Measurements from ENCODE around the gene PBX1.

The PBX1 gene

DNA sequence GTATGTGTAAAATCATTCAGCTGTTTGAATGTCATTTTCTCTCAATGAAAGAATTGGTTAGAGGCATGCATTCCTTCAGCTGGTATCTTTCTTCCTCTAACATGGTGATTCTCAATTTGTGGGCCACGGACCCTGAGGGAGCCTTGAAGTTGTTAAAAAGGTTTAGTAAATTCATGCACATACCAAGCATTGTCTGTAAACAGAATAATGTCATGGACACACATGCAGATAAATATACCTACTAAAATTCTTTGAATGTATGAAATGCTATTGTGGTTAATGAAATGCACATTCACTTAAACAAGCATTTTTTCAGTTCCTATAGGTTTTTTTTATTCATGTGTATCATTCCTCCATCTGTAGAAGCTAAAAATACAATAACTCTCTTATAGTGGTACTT lies 65.4 kb downstream of the PBX1 start:
- no peaks in the 10 kb centered on the region for H3K9me2 ChIP-seq (replicated peaks; ENCODE audit: control insufficient read depth, low read length)
- no peak overlapping the region for H3K27ac ChIP-seq (ENCODE audit: low read depth, low read length)
- no peaks in the 10 kb centered on the region for H3K27me3 ChIP-seq (ENCODE audit: control insufficient read depth, low read length)
- no peaks in the 10 kb centered on the region for H3F3A ChIP-seq (ENCODE audit: control insufficient read depth, insufficient read depth)
- TF ChIP-seq EZH2phosphoT487 (IDR thresholded peaks at IDR 0.05; ENCODE audit: borderline replicate concordance, low read length), result no peak
- TF ChIP-seq, protein P1, sequence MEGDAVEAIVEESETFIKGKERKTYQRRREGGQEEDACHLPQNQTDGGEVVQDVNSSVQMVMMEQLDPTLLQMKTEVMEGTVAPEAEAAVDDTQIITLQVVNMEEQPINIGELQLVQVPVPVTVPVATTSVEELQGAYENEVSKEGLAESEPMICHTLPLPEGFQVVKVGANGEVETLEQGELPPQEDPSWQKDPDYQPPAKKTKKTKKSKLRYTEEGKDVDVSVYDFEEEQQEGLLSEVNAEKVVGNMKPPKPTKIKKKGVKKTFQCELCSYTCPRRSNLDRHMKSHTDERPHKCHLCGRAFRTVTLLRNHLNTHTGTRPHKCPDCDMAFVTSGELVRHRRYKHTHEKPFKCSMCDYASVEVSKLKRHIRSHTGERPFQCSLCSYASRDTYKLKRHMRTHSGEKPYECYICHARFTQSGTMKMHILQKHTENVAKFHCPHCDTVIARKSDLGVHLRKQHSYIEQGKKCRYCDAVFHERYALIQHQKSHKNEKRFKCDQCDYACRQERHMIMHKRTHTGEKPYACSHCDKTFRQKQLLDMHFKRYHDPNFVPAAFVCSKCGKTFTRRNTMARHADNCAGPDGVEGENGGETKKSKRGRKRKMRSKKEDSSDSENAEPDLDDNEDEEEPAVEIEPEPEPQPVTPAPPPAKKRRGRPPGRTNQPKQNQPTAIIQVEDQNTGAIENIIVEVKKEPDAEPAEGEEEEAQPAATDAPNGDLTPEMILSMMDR (IDR thresholded peaks at IDR 0.05; ENCODE audit: low read depth, low read length, poor library complexity, severe bottlenecking), result no peak
- no peaks in the 10 kb centered on the region for H4K20me1 ChIP-seq (ENCODE audit: control insufficient read depth, insufficient read depth, low read depth, low read length)
- H3K4me2 ChIP-seq (ENCODE audit: low read length), result no peak overlapping the region
- no peaks in the 10 kb centered on the region for H3K79me2 ChIP-seq (ENCODE audit: control insufficient read depth, low read length)
- no peaks in the 10 kb centered on the region for H3K9me3 ChIP-seq (ENCODE audit: control insufficient read depth, insufficient read depth, low read length)
- no peaks in the 10 kb centered on the region for H3K4me1 ChIP-seq (ENCODE audit: control insufficient read depth, low read length)
- no peaks in the 10 kb centered on the region for H3K36me3 ChIP-seq (ENCODE audit: control insufficient read depth, low read length)
- no peak overlapping the region for H3K4me3 ChIP-seq (ENCODE audit: low read length)

DNA sequence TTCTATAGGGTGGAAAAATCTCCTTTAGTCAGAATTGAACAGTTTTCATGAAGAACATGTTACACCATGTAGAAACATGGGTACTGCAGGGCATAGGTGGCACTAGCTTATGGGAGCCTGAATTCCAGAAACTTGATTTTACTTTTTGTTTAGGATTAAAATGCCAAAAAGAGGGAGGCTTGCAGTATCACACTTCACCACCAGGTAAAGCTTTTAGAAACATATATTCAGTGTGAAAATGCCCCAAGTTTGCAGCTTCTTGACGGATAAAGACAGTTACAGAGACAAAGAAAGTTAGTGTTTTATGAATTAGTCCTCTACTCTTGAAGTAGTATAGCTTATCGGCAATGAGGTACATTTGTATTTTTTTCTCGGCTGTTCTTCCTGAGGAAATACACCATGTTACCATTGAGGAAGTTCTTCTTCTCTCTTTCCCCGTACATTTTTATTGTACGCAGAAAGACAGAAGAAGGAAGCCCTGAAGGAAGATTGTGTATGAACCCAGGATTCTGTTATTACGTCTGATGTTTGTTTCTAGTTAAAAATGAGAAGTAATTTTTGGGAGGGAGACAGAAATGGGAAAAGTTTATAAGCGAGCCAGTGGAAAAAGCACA lies 66.1 kb downstream of the PBX1 start:
- no peak overlapping the region for H3K4me2 ChIP-seq (ENCODE audit: low read length)

DNA sequence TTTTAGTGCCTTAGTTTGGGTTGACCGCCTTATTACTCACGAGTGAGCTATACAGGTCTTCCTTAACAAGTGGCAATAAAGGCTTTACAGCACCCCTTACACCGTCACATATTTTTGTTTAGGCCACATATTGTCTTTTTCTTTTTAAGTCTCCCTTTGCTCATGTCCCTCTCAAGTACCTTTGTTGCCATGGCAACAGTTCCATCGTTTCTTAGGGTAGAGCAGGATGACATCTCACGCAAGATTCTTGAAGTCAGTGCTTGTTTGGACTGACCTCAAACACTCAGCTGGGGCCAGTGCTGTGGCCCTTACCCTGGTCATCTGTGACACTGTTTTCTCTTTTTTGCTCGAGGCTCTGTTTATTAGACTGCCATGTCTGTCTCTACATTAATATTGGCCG lies 69.8 kb downstream of the PBX1 start:
- H3K4me3 ChIP-seq (ENCODE audit: low read length), result no peak overlapping the region
- no peaks in the 10 kb centered on the region for H3K27me3 ChIP-seq (ENCODE audit: control insufficient read depth, low read length)
- no peaks in the 10 kb centered on the region for H3K9me3 ChIP-seq (ENCODE audit: control insufficient read depth, insufficient read depth, low read length)
- no peaks in the 10 kb centered on the region for H3K9me2 ChIP-seq (replicated peaks; ENCODE audit: control insufficient read depth, low read length)
- no peak overlapping the region for H3K4me2 ChIP-seq (ENCODE audit: low read length)
- no peaks in the 10 kb centered on the region for H3K79me2 ChIP-seq (ENCODE audit: control insufficient read depth, low read length)
- H3K36me3 ChIP-seq (ENCODE audit: control insufficient read depth, low read length), result no peaks in the 10 kb centered on the region
- TF ChIP-seq EZH2phosphoT487 (IDR thresholded peaks at IDR 0.05; ENCODE audit: borderline replicate concordance, low read length), result no peak
- TF ChIP-seq, protein P1 (IDR thresholded peaks at IDR 0.05; ENCODE audit: low read depth, low read length, poor library complexity, severe bottlenecking), result no peak
- no peaks in the 10 kb centered on the region for H4K20me1 ChIP-seq (ENCODE audit: control insufficient read depth, insufficient read depth, low read depth, low read length)
- H3K27ac ChIP-seq (ENCODE audit: low read depth, low read length), result no peak overlapping the region
- H3F3A ChIP-seq (ENCODE audit: control insufficient read depth, insufficient read depth), result no peaks in the 10 kb centered on the region
- no peaks in the 10 kb centered on the region for H3K4me1 ChIP-seq (ENCODE audit: control insufficient read depth, low read length)

More for the DNA sequence above, 66.1 kb downstream of the PBX1 start:
- no peaks in the 10 kb centered on the region for H3K9me2 ChIP-seq (replicated peaks; ENCODE audit: control insufficient read depth, low read length)
- no peaks in the 10 kb centered on the region for H3F3A ChIP-seq (ENCODE audit: control insufficient read depth, insufficient read depth)
- no peak overlapping the region for H3K4me3 ChIP-seq (ENCODE audit: low read length)
- H3K36me3 ChIP-seq (ENCODE audit: control insufficient read depth, low read length), result no peaks in the 10 kb centered on the region
- TF ChIP-seq EZH2phosphoT487 (IDR thresholded peaks at IDR 0.05; ENCODE audit: borderline replicate concordance, low read length), result no peak
- TF ChIP-seq, protein P1 (IDR thresholded peaks at IDR 0.05; ENCODE audit: low read depth, low read length, poor library complexity, severe bottlenecking), result no peak
- no peaks in the 10 kb centered on the region for H3K27me3 ChIP-seq (ENCODE audit: control insufficient read depth, low read length)
- no peaks in the 10 kb centered on the region for H3K4me1 ChIP-seq (ENCODE audit: control insufficient read depth, low read length)
- no peak overlapping the region for H3K27ac ChIP-seq (ENCODE audit: low read depth, low read length)
- no peaks in the 10 kb centered on the region for H3K9me3 ChIP-seq (ENCODE audit: control insufficient read depth, insufficient read depth, low read length)
- no peaks in the 10 kb centered on the region for H3K79me2 ChIP-seq (ENCODE audit: control insufficient read depth, low read length)
- H4K20me1 ChIP-seq (ENCODE audit: control insufficient read depth, insufficient read depth, low read depth, low read length), result no peaks in the 10 kb centered on the region

All from DOHH2 (cell line).